Measurements from ENCODE around the gene PAGE2B. TPM values are rescaled to one million over a fixed set of nuclear protein-coding genes. Genes with fewer than 3 reads are reported as not detected.

Gene PAGE2B
- total RNA-seq, 5 donors from 2014 or later (not counting 1 experiment from before 2014, with no cell fraction given): 0.59 to 1.6 (median 0.85) TPM; not detected in 2

- Histone ChIP-seq H3K4me1 (ENCODE audit: control insufficient read depth in 1 of 2, extremely low read depth in 1 of 2, insufficient read depth in 2 of 2, low read length in 2 of 2) (peaks cover 0 to 17% of the 10 kb centered on the region in 2 experiments), H3K27me3 (replicated peaks in 1 of 2; ENCODE audit: control insufficient read depth in 2 of 2, extremely low read depth in 1 of 2, insufficient read depth in 2 of 2, low read length in 1 of 2) (peaks cover 0 to 2% of the 10 kb centered on the region in 2 experiments), H3K9me3 (no peaks in the 10 kb centered on the region), H3K36me3 (ENCODE audit: control insufficient read depth in 2 of 2, extremely low read depth in 1 of 2, insufficient read depth in 1 of 2, low read length in 1 of 2) (no peaks in the 10 kb centered on the region), H3K4me3 (ENCODE audit: control insufficient read depth in 1 of 2, extremely low read depth in 1 of 2, low read length in 1 of 2) (no peak overlapping the region), H3K27ac (ENCODE audit: low read length) (no peak overlapping the region)
- Mint-ChIP-seq H3K27ac (no peak overlapping the region), H3K4me1 (peaks cover 14 to 34% (median 21%) of the 10 kb centered on the region in 3 donors), H3K9me3 (no peaks in the 10 kb centered on the region), H3K27me3 (peaks cover 0 to 39% of the 10 kb centered on the region in 2 donors), H3K36me3 (no peaks in the 10 kb centered on the region), H3K4me3 (no peak overlapping the region)
- POLR2A ChIA-PET: no interaction called here
- whole genome bisulfite sequencing (ENCODE audit: insufficient coverage): no CpG with 5 or more reads among the region's 3 CpGs
- CTCF ChIA-PET: no interaction called here
- DNase-seq: peak in 1 of 35 experiments; percentile 32
- ATAC-seq (replicated peaks in 1 of 4): peak in 2 of 4 experiments; percentile 76 to 87
Measured at GRCh38 chrX:55118574-55118973, 43.7 kb downstream of the PAGE2B start.

GRCh38 chrX:55119271-55119670 lies 44.4 kb downstream of the PAGE2B start:
- ATAC-seq (replicated peaks in 1 of 4) (no peak), DNase-seq (no peak)
- H3K9me3 ChIP-seq: no peaks in the 10 kb centered on the region
- H3K36me3 Mint-ChIP-seq: no peaks in the 10 kb centered on the region
- H3K4me3 Mint-ChIP-seq: peak overlapping the region in 1 of 3 donors; percentile 14
- CTCF ChIA-PET: no interaction called here
- peak overlapping the region in 1 of 2 donors; percentile 65 for H3K27ac Mint-ChIP-seq
- peaks cover 14 to 34% (median 21%) of the 10 kb centered on the region in 3 donors for H3K4me1 Mint-ChIP-seq
- no peaks in the 10 kb centered on the region for H3K36me3 ChIP-seq (ENCODE audit: control insufficient read depth in 2 of 2, extremely low read depth in 1 of 2, insufficient read depth in 1 of 2, low read length in 1 of 2)
- H3K4me1 ChIP-seq (ENCODE audit: control insufficient read depth in 1 of 2, extremely low read depth in 1 of 2, insufficient read depth in 2 of 2, low read length in 2 of 2): peaks cover 0 to 17% of the 10 kb centered on the region in 2 experiments
- no peak overlapping the region for H3K27ac ChIP-seq (ENCODE audit: low read length)
- no peak overlapping the region for H3K4me3 ChIP-seq (ENCODE audit: control insufficient read depth in 1 of 2, extremely low read depth in 1 of 2, low read length in 1 of 2)
- POLR2A ChIA-PET: no interaction called here
- no peaks in the 10 kb centered on the region for H3K9me3 Mint-ChIP-seq
- peaks cover 0 to 2% of the 10 kb centered on the region in 2 experiments for H3K27me3 ChIP-seq (replicated peaks in 1 of 2; ENCODE audit: control insufficient read depth in 2 of 2, extremely low read depth in 1 of 2, insufficient read depth in 2 of 2, low read length in 1 of 2)
- H3K27me3 Mint-ChIP-seq: peaks cover 0 to 44% of the 10 kb centered on the region in 2 donors

GRCh38 chrX:55119712-55120111 lies 44.9 kb downstream of the PAGE2B start:
- Histone ChIP-seq H3K4me1 (ENCODE audit: control insufficient read depth in 1 of 2, extremely low read depth in 1 of 2, insufficient read depth in 2 of 2, low read length in 2 of 2) (peaks cover 0 to 17% of the 10 kb centered on the region in 2 experiments), H3K9me3 (no peaks in the 10 kb centered on the region), H3K36me3 (ENCODE audit: control insufficient read depth in 2 of 2, extremely low read depth in 1 of 2, insufficient read depth in 1 of 2, low read length in 1 of 2) (no peaks in the 10 kb centered on the region), H3K4me3 (ENCODE audit: control insufficient read depth in 1 of 2, extremely low read depth in 1 of 2, low read length in 1 of 2) (no peak overlapping the region), H3K27me3 (replicated peaks in 1 of 2; ENCODE audit: control insufficient read depth in 2 of 2, extremely low read depth in 1 of 2, insufficient read depth in 2 of 2, low read length in 1 of 2) (peaks cover 0 to 2% of the 10 kb centered on the region in 2 experiments), H3K27ac (ENCODE audit: low read length) (no peak overlapping the region)
- no CpG with 5 or more reads among the region's 1 CpG for WGBS (ENCODE audit: insufficient coverage)
- Mint-ChIP-seq H3K4me1 (peaks cover 14 to 34% (median 21%) of the 10 kb centered on the region in 3 donors), H3K36me3 (no peaks in the 10 kb centered on the region), H3K27me3 (peaks cover 0 to 44% of the 10 kb centered on the region in 2 donors), H3K9me3 (no peaks in the 10 kb centered on the region), H3K4me3 (peak overlapping the region in 1 of 3 donors; percentile 14), H3K27ac (peak overlapping the region in 1 of 2 donors; percentile 65)
- POLR2A ChIA-PET: no interaction called here
- ATAC-seq (replicated peaks in 1 of 4) (peak in 2 of 4 experiments; percentile 13 to 16), DNase-seq (no peak)
- CTCF ChIA-PET: no interaction called here

- ChIA-PET POLR2A (no interaction called here), CTCF (interaction anchor here in 1 of 2 donors (0.5 kb wide), 1 partner anchor 1320 kb away, joined by 3 read pairs; no protein-coding TSS in a partner anchor)
- Histone ChIP-seq H3K27me3 (replicated peaks in 1 of 2; ENCODE audit: control insufficient read depth in 2 of 2, extremely low read depth in 1 of 2, insufficient read depth in 2 of 2, low read length in 1 of 2) (peaks cover 0 to 2% of the 10 kb centered on the region in 2 experiments), H3K36me3 (ENCODE audit: control insufficient read depth in 2 of 2, extremely low read depth in 1 of 2, insufficient read depth in 1 of 2, low read length in 1 of 2) (no peaks in the 10 kb centered on the region), H3K4me1 (ENCODE audit: control insufficient read depth in 1 of 2, extremely low read depth in 1 of 2, insufficient read depth in 2 of 2, low read length in 2 of 2) (peaks cover 0 to 17% of the 10 kb centered on the region in 2 experiments), H3K27ac (ENCODE audit: low read length) (no peak overlapping the region), H3K4me3 (ENCODE audit: control insufficient read depth in 1 of 2, extremely low read depth in 1 of 2, low read length in 1 of 2) (no peak overlapping the region), H3K9me3 (no peaks in the 10 kb centered on the region)
- peaks cover 0 to 39% of the 10 kb centered on the region in 2 donors for H3K27me3 Mint-ChIP-seq
- peaks cover 14 to 34% (median 21%) of the 10 kb centered on the region in 3 donors for H3K4me1 Mint-ChIP-seq
- H3K4me3 Mint-ChIP-seq: no peak overlapping the region
- no CpG with 5 or more reads among the region's 2 CpGs for WGBS (ENCODE audit: insufficient coverage)
- H3K9me3 Mint-ChIP-seq: no peaks in the 10 kb centered on the region
- H3K36me3 Mint-ChIP-seq: no peaks in the 10 kb centered on the region
- H3K27ac Mint-ChIP-seq: no peak overlapping the region
- no peak for DNase-seq
- ATAC-seq (replicated peaks in 1 of 4): no peak
Measured at GRCh38 chrX:55120761-55121358, 46.0 kb downstream of the PAGE2B start.

- Histone ChIP-seq H3K36me3 (ENCODE audit: control insufficient read depth in 2 of 2, extremely low read depth in 1 of 2, insufficient read depth in 1 of 2, low read length in 1 of 2) (no peaks in the 10 kb centered on the region), H3K4me1 (ENCODE audit: control insufficient read depth in 1 of 2, extremely low read depth in 1 of 2, insufficient read depth in 2 of 2, low read length in 2 of 2) (peaks cover 0 to 13% of the 10 kb centered on the region in 2 experiments), H3K9me3 (no peaks in the 10 kb centered on the region), H3K27me3 (replicated peaks in 1 of 2; ENCODE audit: control insufficient read depth in 2 of 2, extremely low read depth in 1 of 2, insufficient read depth in 2 of 2, low read length in 1 of 2) (peaks cover 0 to 2% of the 10 kb centered on the region in 2 experiments), H3K27ac (ENCODE audit: low read length) (no peak overlapping the region), H3K4me3 (ENCODE audit: control insufficient read depth in 1 of 2, extremely low read depth in 1 of 2, low read length in 1 of 2) (no peak overlapping the region)
- Mint-ChIP-seq H3K36me3 (no peaks in the 10 kb centered on the region), H3K27me3 (peaks cover 0 to 41% of the 10 kb centered on the region in 2 donors), H3K4me3 (no peak overlapping the region), H3K9me3 (no peaks in the 10 kb centered on the region), H3K4me1 (peaks cover 14 to 25% (median 15%) of the 10 kb centered on the region in 3 donors), H3K27ac (no peak overlapping the region)
- ChIA-PET CTCF (no interaction called here), POLR2A (no interaction called here)
- ATAC-seq (replicated peaks in 1 of 4): no peak
- 100% methylated on average over 2 of the region's 7 CpGs for WGBS (ENCODE audit: insufficient coverage)
- no peak for DNase-seq
Measured at GRCh38 chrX:55123900-55124299, 49.1 kb downstream of the PAGE2B start.

- Mint-ChIP-seq H3K9me3 (no peaks in the 10 kb centered on the region), H3K4me1 (no peaks in the 10 kb centered on the region), H3K36me3 (no peaks in the 10 kb centered on the region), H3K27ac (no peak overlapping the region), H3K4me3 (no peak overlapping the region), H3K27me3 (peaks cover 0 to 32% of the 10 kb centered on the region in 2 donors)
- ChIA-PET CTCF (no interaction called here), POLR2A (no interaction called here)
- H3K4me3 ChIP-seq (ENCODE audit: control insufficient read depth in 1 of 2, extremely low read depth in 1 of 2, low read length in 1 of 2): no peak overlapping the region
- DNase-seq: no peak
- no peak overlapping the region for H3K27ac ChIP-seq (ENCODE audit: low read length)
- H3K9me3 ChIP-seq: no peaks in the 10 kb centered on the region
- WGBS (ENCODE audit: insufficient coverage): no CpG with 5 or more reads among the region's 2 CpGs
- peaks cover 0 to 2% of the 10 kb centered on the region in 2 experiments for H3K27me3 ChIP-seq (replicated peaks in 1 of 2; ENCODE audit: control insufficient read depth in 2 of 2, extremely low read depth in 1 of 2, insufficient read depth in 2 of 2, low read length in 1 of 2)
- H3K4me1 ChIP-seq (ENCODE audit: control insufficient read depth in 1 of 2, extremely low read depth in 1 of 2, insufficient read depth in 2 of 2, low read length in 2 of 2): no peaks in the 10 kb centered on the region
- H3K36me3 ChIP-seq (ENCODE audit: control insufficient read depth in 2 of 2, extremely low read depth in 1 of 2, insufficient read depth in 1 of 2, low read length in 1 of 2): no peaks in the 10 kb centered on the region
- no peak for ATAC-seq (replicated peaks in 1 of 4)
Measured at GRCh38 chrX:55127692-55128091, 52.9 kb downstream of the PAGE2B start.

Data from T-cell (primary cell).